GM19468 (cell line): ENCODE results near the gene MAN2A2.
"Not testable (repeated sequence)": the region's sequence is repeated elsewhere in the genome, so short reads cannot be mapped to it uniquely, and the experiment has no call there.

Experiments
- ATAC-seq: cut with Tn5 transposase; IDR thresholded peaks from one replicate; pipeline ENCODE4 v1.9.1; 2021; ENCODE audit warnings: mild to moderate bottlenecking, moderate library complexity, moderate number of reproducible peaks; ENCODE audit not compliant: unreplicated experiment; ENCODE audit errors: extremely low read depth

The MAN2A2 gene

DNA sequence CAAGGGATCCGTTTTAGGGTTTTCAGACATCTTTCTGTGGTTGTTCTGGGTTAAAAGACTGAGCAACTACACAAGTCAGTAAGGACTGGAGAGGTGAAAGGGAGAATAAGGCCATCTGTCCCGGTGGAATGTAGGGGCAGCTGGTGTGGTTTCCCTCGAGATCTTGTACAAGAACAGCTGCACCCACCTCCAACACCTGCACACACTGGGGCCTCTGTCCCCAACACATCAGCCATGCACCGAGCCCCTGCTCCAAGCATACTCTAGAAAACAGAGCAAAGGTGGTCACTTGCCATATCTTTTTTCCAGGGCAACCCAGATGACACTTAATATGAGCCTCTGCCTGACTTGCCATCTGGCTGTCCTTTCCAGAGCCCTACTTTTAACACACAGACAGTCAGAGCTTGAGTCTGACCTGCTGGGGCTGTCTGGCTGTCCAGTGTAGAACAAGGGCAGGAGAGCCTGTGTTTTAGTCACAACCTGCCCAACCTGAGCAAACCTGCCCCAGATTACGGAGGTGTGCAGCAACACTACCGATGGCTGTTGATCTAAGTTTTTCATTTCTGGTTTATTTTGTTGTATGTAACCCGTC, 12.2 kb downstream of the MAN2A2 start:
- no peak for ATAC-seq

DNA sequence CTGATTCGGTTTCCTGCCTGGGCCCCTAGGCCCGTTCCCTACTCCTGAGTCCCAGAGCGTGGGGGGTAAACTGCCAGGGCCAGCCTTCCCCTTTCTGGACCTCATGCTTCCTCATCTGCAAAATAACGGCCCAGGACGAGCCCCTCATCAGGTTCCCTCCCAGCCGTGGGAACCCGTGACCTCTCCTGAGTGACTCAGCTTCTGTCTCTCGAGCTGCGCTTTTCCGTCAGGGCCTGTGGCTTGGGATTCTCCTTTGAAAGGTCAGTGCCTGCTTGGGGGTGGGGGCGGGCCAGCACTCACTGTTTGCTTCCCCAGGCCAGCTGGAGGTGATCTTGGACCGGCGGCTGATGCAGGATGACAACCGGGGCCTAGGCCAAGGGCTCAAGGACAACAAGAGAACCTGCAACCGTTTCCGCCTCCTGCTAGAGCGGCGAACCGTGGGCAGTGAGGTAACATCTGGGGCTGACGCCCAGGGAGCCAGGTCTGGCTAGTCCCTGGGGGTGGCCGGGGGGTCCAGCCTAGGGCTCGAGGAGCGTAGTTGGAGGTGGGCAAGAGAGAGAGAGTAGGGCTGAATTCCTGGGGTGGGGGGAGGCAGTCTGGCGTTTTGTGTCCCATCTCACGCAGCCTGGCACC, 12.8 kb downstream of the MAN2A2 start:
- ATAC-seq = no peak

- no peak for ATAC-seq
Observed at GRCh38 chr15:90916461-90916860, 13.4 kb downstream of the MAN2A2 start.

GRCh38 chr15:90917569-90917968, 14.5 kb downstream of the MAN2A2 start:
- no peak for ATAC-seq

DNA sequence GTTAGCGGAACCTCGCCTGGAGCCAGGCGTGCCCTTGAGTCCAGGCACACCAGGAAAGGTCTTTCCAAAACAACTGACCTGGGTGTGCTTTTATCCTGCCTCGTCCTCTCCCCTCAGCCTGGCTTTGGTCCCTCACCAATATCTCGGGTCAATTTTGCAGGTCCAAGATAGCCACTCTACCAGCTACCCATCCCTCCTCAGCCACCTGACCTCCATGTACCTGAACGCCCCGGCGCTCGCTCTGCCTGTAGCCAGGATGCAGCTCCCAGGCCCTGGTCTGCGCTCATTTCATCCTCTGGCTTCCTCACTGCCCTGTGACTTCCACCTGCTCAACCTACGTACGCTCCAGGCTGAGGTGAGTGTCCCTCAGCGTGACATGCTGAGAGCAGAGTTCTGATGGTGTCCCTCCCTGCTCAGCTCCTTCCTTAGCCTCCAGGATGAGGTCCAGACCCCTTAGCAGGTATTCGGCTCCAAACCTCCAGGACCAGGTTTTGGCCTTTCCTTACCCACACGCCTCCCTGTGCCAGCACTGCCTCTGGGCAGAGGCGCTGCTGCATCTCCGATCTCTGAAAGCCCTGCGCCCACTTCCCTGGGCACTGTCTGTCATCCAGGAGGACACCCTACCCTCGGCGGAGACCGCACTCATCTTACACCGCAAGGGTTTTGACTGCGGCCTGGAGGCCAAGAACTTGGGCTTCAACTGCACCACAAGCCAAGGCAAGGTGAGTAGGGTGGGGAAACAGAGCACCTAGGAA, 15.1 kb downstream of the MAN2A2 start:
- no peak for ATAC-seq

DNA sequence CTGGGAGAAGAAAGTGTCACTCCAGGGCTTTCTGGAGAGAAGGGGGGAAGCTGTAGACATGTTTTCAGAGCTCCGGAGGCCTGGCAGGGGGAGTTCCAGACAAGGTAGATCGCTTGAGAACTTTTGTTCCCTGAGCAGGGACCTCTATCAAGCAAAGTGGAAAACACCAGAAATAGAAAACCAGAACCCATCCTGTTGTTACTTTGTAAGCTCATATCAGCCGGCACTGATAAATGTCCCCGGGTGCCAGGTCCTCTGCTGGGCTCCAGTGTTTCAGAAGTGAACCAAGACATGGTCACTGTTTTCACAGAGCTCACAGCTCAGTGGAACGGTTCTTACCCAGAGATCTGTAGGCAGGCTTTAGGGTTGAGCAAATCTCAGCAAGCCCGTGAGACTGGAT, 15.7 kb downstream of the MAN2A2 start:
- ATAC-seq = no peak

- no peak for ATAC-seq
Observed at GRCh38 chr15:90921887-90922286, 18.8 kb downstream of the MAN2A2 start.

DNA sequence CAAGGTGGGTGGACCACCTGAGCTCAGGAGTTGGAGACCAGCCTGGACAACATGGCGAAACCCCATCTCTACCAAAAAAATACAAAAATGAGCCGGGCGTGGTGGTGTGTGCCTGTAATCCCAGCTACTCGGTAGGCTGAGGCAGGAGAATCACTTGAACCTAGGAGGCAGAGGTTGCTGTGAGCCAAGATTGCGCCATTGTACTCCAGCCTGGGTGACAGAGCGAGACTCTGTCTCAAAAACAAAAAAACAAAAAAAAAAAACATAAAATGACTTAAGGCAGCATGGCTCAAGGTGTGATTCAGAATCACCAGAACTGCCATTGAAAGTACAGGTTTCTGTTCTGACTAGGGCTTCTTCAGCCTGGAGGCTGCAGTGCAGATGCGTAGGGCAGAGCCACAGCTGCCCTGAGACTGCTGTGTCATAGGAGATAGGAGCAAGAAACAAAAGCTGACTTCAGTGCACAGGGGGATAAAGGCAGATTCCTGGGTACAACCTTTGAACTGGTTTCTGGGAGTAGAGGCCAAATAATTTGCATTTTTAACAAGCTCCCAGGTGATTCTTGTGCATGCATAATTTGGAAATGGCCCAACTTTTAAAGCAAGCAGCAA, 19.7 kb downstream of the MAN2A2 start:
- peak; percentile 85 for ATAC-seq

DNA sequence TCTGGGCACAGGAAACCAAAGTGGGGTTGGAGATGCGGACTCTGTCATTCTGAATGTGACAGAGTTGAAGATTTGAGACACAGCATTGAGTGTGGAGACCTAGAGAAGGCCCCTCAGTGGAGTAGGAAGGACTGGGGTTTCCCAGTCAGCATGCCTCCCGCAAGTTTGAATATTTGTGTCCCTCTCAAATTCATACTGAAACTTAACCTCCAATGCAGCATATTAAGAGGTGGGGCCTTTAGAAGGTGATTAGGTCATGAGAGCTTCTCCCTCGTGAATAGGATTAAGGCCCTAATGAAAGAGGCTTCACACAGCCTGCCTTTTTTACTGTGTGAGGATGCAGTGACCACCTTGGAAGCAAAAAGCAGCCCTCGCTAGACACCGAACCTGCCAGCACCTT, 21.3 kb downstream of the MAN2A2 start:
- ATAC-seq = peak; percentile 12

DNA sequence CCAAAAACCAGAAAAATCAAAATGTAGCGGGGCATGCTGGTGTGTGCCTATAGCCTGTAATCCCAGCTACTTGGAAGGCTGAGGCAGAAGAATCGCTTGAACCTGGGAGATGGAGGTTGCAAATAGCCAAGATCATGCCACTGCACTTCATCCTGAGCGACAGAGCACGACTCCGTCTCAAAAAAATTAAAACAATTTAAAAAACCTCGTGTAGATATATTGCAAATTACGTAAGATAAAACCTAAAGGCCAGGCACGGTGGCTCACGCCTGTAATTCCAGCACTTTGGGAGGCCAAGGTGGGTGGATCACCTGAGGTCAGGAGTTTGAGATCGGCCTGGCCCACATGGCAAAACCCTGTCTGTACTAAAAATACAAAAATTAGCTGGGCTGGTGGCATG, 23.7 kb downstream of the MAN2A2 start:
- not testable (repeated sequence) for ATAC-seq

DNA sequence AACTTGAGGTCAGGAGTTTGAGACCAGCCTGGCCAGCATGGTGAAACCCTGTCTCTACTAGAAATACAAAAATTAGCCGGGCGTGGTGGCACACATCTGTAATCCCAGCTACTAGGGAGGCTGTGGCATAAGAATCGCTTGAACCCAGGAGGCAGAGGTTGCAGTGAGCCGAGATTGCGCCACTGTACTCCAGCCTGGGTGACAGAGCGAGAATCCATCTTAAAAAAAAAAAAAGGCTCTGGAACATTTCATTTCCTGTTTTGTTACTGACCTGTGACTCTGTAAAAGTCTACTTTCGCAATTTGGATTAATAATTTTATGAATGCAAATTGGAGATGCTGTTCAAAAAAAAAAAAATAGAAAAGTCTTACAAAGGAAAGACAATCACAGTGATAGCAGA, 25.0 kb downstream of the MAN2A2 start:
- ATAC-seq = not testable (repeated sequence)

DNA sequence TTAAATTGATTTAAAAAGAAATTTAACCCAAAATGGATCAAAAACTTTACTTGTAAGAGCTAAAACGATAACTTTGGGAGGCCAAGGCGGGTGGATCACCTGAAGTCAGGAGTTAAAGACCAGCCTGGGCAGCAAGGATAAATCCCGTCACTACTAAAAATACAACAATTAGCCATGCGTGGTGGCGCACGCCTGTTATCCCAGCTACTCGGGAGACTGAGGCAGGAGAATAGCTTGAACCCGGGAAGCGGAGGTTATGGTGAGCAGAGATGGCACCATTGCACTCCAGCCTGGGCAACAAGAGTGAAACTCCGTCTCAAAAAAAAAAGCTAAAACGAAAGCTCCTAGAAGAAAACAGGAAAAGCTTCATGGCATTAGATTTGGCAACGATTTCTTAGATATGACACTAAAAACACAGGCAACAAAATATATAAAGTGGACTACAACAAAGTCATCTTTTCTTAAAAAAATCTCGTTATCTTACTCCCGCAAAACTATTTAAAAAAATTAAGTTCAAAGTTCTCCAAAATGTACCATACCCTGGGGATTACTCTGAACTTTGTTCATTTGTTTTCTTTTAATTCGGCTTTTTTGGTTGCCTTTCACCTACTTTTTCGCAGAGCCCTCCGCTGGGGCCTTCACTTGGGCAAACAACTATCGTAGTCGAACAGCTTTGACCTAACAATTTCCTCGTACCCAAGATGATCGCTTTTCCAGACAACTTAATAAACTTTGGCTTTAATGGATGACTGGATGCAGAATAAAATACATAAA, 26.3 kb downstream of the MAN2A2 start:
- ATAC-seq = no peak

DNA sequence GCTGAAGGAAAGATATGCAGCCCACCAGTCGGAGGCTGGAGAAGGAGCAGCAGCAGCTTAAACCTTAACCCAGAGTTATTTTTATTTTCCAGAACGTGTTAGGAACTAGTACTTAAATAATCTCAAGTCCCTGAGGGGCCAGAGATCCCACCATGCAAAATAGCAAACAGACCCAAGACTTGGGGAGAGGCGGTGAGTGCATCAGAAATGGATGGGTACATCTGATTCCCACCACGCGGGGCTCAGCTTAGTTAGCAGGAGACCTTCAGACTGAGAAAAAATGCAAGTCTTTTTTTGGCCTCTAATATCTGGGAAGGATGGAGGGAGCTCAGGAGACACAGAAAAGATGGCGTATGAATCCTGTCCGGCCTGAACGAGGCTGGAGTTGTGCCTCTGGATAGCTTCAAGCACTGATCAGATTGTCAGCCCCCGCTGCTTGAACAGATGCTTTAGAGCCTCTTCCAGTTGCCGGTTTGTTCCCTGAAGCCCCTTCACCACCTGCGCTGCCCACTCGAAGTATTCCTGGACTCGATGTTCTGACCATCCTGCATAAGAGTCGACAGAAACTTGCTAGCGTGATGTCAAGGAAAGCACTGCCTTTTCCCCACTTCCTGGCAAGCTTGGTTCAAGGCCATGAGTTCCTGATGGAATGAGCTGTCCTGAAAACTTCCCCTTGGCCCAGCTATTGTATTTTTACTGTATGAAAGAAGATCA, 27.9 kb downstream of the MAN2A2 start:
- ATAC-seq = no peak

GRCh38 chr15:90931575-90931827, 28.4 kb downstream of the MAN2A2 start:
- no peak for ATAC-seq

DNA sequence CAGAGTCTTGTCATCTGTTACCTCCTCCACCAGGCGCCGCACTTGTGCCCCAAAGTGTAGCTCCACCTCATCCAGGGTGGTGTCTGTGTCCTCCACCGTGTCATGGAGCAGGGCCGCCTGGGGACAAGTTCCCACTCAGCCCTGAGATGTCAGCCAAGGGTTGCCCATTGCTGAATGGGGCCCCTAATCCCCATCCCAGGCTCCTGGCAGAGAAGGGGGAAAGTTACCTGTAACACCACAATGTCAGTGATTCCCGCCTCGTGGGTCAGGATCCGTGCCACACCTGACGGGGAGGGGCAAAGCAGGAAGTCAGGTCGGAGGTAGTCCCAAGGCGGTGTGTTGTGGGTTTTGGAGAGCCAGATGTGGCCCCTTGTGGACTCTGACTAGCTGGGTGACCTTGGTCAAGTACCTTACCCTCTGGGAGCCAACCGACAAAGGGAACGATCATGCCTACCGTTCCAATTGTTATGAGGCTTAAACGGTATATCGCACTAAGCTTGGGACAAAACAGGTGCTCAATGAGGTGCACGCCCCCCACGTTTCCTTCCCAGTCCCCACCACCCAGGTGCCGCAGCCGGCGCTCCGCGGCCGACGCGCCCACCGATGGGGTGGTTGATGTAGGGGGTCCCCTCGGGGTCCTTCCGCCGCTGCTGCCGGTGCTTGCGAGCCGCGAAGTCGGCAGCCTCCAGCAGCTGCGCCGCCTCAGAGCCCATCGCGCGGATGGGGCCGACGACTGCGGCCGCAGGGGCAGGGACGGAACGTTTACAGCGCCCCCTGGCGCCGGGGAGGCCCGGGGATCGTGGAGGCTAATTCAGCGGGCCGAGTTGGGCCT, 28.9 kb downstream of the MAN2A2 start, which contains the start of gene HDDC3:
Gene HDDC3, minus strand, starts transcription at position 722 of the 832 bp plus-strand sequence. Its CDS starts 9 bp downstream, at position 713.
- peak; percentile 24 for ATAC-seq

- no peak for ATAC-seq
Observed at GRCh38 chr15:90932660-90932991, 29.5 kb downstream of the MAN2A2 start.

- ATAC-seq = no peak
Observed at GRCh38 chr15:90933301-90933700, 30.2 kb downstream of the MAN2A2 start.

DNA sequence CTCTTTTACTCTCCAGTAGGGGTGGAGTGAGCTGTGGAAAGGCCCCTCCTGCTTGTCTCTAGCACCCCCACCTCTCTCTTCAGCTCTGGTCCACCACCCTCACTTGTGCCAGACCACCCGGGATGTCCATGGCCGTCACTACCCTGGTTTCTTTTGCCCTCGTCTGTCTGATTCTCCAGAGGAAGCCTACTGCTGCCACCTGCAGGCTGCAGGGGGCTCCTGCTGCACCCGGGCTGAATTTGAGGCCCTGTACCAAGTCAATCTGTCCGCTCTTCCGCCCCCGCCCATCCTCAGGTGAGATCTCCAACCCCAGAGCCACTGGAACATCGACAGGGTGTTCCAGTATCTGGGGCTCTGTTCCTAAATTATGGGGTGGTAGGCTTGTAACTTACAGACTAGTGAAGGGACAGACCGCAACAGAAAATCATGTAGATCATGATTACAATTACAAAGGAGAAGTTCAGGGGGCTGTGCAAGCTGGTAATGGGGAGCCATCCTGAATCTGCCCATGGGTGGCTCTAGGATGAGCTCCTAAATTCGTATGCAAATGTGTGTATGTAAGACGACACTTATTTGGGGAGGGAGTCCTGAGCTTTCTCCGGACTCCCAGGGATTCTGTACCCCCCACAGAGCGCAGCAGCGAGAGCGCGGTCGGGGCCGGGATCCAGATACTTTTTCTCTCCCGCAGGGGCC, 31.3 kb downstream of the MAN2A2 start:
- ATAC-seq = no peak
